Loucy (cell line): ENCODE measurements around the gene HELZ.
"Not testable (repeated sequence)": the region's sequence is repeated elsewhere in the genome, so short reads cannot be mapped to it uniquely, and the experiment has no call there.

Source experiments
- H2AFZ ChIP-seq: fragments of 200-600 bp; sonication (generic); 2 replicates; pipeline ENCODE4 v1.6.0; 2016; ENCODE audit warnings: antibody characterized with exemption, mild to moderate bottlenecking, low read length, moderate library complexity
- H3F3A ChIP-seq: fragments of 200-600 bp; 2 replicates; pipeline ENCODE4 v1.6.0; 2016; ENCODE audit warnings: antibody characterized with exemption, low read depth, mild to moderate bottlenecking
- H3K27me3 ChIP-seq: fragments of 200-600 bp; sonication (generic); 2 replicates; pipeline ENCODE4 v1.6.1; 2014; ENCODE audit warnings: low read length, mild to moderate bottlenecking; ENCODE audit not compliant: insufficient read depth, poor library complexity, severe bottlenecking
- H3K36me3 ChIP-seq: fragments of 200-600 bp; sonication (generic); 2 replicates; pipeline ENCODE4 v1.6.1; 2016; ENCODE audit warnings: low read length; ENCODE audit not compliant: insufficient read depth
- H3K4me1 ChIP-seq: fragments of 200-600 bp; sonication (generic); 2 replicates; pipeline ENCODE4 v1.5.1; 2014; ENCODE audit warnings: low read length, mild to moderate bottlenecking; ENCODE audit not compliant: insufficient read depth, poor library complexity, severe bottlenecking
- H3K4me2 ChIP-seq: fragments of 200-600 bp; sonication (generic); 2 replicates; pipeline ENCODE4 v1.6.0; 2014; ENCODE audit warnings: antibody characterized with exemption, low read length, low read depth, mild to moderate bottlenecking; ENCODE audit not compliant: poor library complexity, severe bottlenecking
- H3K4me3 ChIP-seq: fragments of 200-600 bp; sonication (generic); 2 replicates; pipeline ENCODE4 v1.5.1; 2014; ENCODE audit warnings: low read length, mild to moderate bottlenecking, mixed read lengths; ENCODE audit not compliant: poor library complexity, severe bottlenecking
- H3K79me2 ChIP-seq: fragments of 200-600 bp; sonication (generic); 2 replicates; pipeline ENCODE4 v1.6.1; 2014; ENCODE audit warnings: low read length; ENCODE audit not compliant: insufficient read depth
- H3K9ac ChIP-seq: fragments of 200-600 bp; sonication (generic); 2 replicates; pipeline ENCODE4 v1.6.0; 2014; ENCODE audit warnings: mild to moderate bottlenecking, low read depth, low read length, moderate library complexity; ENCODE audit not compliant: poor library complexity, severe bottlenecking
- H3K9me2 ChIP-seq: fragments of 200-600 bp; sonication (generic); replicated peaks from 2 replicates; pipeline ENCODE4 v1.6.1; 2016; ENCODE audit warnings: low read depth, low read length, mixed read lengths
- H3K9me3 ChIP-seq: fragments of 200-600 bp; sonication (generic); 2 replicates; pipeline ENCODE4 v1.6.1; 2014; ENCODE audit warnings: mild to moderate bottlenecking, antibody characterized with exemption, low read length, low read depth; ENCODE audit not compliant: insufficient read depth
- H4K20me1 ChIP-seq: fragments of 200-600 bp; sonication (generic); 2 replicates; pipeline ENCODE4 v1.6.0; 2014; ENCODE audit warnings: antibody characterized with exemption, low read length, mild to moderate bottlenecking; ENCODE audit not compliant: insufficient read depth, poor library complexity, severe bottlenecking
- EZH2phosphoT487 ChIP-seq: fragments of 200-600 bp; IDR thresholded peaks from 2 replicates; pipeline ENCODE4 v1.6.1; 2018; ENCODE audit warnings: antibody characterized with exemption, mild to moderate bottlenecking, moderate library complexity, borderline replicate concordance
- TF ChIP-seq, protein P1 (sequence below): fragments of 200-600 bp; sonication (generic); conservative IDR thresholded peaks from 2 replicates; pipeline ENCODE4 v1.5.1; 2014; ENCODE audit warnings: mild to moderate bottlenecking, antibody characterized with exemption, low read length

Gene HELZ

DNA sequence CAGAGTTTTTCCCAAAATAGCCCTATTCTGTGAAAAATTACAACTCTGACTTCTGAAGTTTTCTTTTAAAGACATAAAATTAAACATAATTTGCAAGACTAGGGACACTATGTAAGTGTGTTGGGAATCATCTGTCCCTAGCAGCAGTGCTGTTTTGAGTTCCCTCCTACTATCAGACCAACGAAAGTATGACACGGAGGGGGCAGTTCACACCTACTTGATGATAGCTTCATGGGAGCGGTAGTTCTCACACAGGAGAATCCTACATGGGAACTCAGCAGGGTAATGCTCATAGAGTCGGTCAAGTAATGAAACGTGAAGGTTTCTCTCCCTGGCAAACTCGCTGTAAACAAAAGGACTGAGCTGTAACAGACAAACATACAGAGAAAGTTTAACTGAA lies 96.6 kb downstream of the HELZ start:
- H3F3A ChIP-seq = no peaks in the 10 kb centered on the region
- H3K9me2 ChIP-seq = no peaks in the 10 kb centered on the region
- peaks cover 62% of the 10 kb centered on the region; the same call in 1 of the 2 replicates for H3K36me3 ChIP-seq
- peaks cover 7% of the 10 kb centered on the region for H3K4me1 ChIP-seq
- H3K9me3 ChIP-seq = no peaks in the 10 kb centered on the region
- TF ChIP-seq, protein P1, sequence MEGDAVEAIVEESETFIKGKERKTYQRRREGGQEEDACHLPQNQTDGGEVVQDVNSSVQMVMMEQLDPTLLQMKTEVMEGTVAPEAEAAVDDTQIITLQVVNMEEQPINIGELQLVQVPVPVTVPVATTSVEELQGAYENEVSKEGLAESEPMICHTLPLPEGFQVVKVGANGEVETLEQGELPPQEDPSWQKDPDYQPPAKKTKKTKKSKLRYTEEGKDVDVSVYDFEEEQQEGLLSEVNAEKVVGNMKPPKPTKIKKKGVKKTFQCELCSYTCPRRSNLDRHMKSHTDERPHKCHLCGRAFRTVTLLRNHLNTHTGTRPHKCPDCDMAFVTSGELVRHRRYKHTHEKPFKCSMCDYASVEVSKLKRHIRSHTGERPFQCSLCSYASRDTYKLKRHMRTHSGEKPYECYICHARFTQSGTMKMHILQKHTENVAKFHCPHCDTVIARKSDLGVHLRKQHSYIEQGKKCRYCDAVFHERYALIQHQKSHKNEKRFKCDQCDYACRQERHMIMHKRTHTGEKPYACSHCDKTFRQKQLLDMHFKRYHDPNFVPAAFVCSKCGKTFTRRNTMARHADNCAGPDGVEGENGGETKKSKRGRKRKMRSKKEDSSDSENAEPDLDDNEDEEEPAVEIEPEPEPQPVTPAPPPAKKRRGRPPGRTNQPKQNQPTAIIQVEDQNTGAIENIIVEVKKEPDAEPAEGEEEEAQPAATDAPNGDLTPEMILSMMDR = no peak
- TF ChIP-seq EZH2phosphoT487 = no peak
- no peaks in the 10 kb centered on the region for H3K27me3 ChIP-seq
- no peaks in the 10 kb centered on the region for H3K79me2 ChIP-seq
- no peak overlapping the region for H2AFZ ChIP-seq
- H3K4me2 ChIP-seq = no peak overlapping the region
- no peak overlapping the region for H3K4me3 ChIP-seq
- H3K9ac ChIP-seq = no peak overlapping the region
- no peaks in the 10 kb centered on the region for H4K20me1 ChIP-seq

DNA sequence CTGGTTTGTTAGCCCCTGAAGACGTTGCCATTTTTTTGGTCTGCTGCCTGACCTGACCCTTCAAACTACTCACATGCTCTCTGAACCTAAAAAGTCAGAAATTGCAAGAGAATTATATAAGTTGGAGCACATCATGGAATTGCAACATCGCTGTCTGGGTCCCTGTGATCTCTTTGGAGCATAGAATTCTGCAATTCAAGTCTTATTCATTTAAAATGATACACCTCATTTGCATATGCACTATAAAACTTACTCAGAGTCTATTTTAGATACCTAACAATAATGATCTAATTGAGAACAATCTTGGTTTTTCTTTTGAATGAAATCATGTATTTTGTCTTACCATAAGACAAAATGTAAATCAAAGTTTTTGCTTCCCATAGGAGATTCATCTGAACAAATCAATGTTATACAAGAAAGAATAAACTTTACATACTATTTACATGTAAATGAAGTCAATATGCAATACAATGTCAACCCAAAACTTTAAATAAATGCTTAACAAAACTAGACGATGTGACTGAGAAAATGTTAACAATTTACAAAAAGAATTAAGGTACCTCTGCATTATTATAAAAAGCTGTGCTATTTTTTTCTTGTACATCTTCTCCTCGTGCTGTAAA lies 99.7 kb downstream of the HELZ start:
- H3K4me3 ChIP-seq = no peak overlapping the region
- no peak overlapping the region for H3K9ac ChIP-seq
- H3F3A ChIP-seq = no peaks in the 10 kb centered on the region
- TF ChIP-seq EZH2phosphoT487 = no peak
- H2AFZ ChIP-seq = no peak overlapping the region
- no peaks in the 10 kb centered on the region for H3K4me1 ChIP-seq
- no peaks in the 10 kb centered on the region for H3K9me2 ChIP-seq
- no peaks in the 10 kb centered on the region for H3K79me2 ChIP-seq
- no peaks in the 10 kb centered on the region for H3K9me3 ChIP-seq
- H3K36me3 ChIP-seq = peaks cover 60% of the 10 kb centered on the region; the same call in 1 of the 2 replicates
- no peak overlapping the region for H3K4me2 ChIP-seq
- no peaks in the 10 kb centered on the region for H4K20me1 ChIP-seq
- no peaks in the 10 kb centered on the region for H3K27me3 ChIP-seq

DNA sequence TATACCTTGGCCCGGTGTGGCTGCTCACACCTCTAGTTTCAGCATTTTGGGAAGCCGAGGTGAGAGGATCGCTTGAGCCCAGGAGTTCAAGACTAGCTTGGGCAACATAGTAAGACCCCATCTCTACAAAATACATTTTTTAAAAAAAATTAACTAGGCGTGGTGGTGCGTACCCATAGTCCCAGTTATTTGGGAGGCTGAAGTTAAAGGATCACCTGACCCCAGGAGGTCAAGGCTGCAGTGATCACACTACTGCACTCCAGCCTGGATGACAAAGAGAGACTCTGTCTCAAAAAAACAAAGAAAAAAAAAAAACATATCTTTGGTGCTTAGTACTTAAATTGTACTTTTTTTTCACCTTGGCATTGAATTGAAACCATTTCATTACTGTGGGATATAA lies 101.7 kb downstream of the HELZ start:
- no peaks in the 10 kb centered on the region for H4K20me1 ChIP-seq
- peaks cover 4% of the 10 kb centered on the region for H3K4me1 ChIP-seq
- no peak overlapping the region for H3K4me2 ChIP-seq
- TF ChIP-seq, protein P1 = no peak
- TF ChIP-seq EZH2phosphoT487 = no peak
- no peak overlapping the region for H3K9ac ChIP-seq
- H2AFZ ChIP-seq = no peak overlapping the region
- H3K79me2 ChIP-seq = no peaks in the 10 kb centered on the region
- H3K27me3 ChIP-seq = no peaks in the 10 kb centered on the region
- no peaks in the 10 kb centered on the region for H3F3A ChIP-seq
- H3K9me2 ChIP-seq = no peaks in the 10 kb centered on the region
- no peaks in the 10 kb centered on the region for H3K9me3 ChIP-seq
- no peak overlapping the region for H3K4me3 ChIP-seq
- peaks cover 53% of the 10 kb centered on the region; the same call in 1 of the 2 replicates for H3K36me3 ChIP-seq

DNA sequence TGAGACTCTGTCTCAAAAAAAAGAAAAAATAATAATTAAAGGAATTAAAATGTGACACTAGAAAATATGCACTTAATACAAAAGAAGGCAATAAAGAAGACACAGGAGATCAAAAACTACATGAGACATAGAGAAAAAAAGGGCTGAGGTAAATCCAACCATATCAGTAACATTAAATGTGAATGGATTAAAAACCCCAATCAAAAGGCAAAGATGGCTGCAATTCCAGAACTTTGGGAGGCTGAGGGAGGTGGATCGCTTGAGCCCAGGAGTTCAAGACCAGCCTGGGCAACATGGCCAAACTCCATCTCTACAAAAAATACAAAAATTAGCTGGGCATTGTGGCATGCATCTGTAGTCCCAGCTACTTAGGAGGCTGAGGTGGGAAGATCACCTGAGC lies 103.0 kb downstream of the HELZ start:
- not testable (repeated sequence) for H3K9me3 ChIP-seq, H3K9ac ChIP-seq, H3K79me2 ChIP-seq, H3K27me3 ChIP-seq, H4K20me1 ChIP-seq, H2AFZ ChIP-seq, H3F3A ChIP-seq, H3K9me2 ChIP-seq, H3K4me2 ChIP-seq, H3K4me3 ChIP-seq
- Histone ChIP-seq H3K4me1 (peaks cover 11% of the 10 kb centered on the region), H3K36me3 (peaks cover 47% of the 10 kb centered on the region; the same call in 1 of the 2 replicates)
